ENCODE data around the gene P2RX6.

P2RX6 gene

GRCh38 chr22:21026783-21027692 lies 12.1 kb downstream of the P2RX6 start:
- Histone ChIP-seq H3K27ac (ENCODE audit: low read length) (no peak overlapping the region), H3K4me1 (ENCODE audit: insufficient read depth, low read length) (peaks cover 10% of the 10 kb centered on the region), H3K79me2 (ENCODE audit: insufficient read depth, low read length) (no peaks in the 10 kb centered on the region), H4K20me1 (ENCODE audit: insufficient read depth, low read length) (0 out of 2 replicates have a peak, but pooled peaks cover 3% of the 10 kb centered on the region), H3K27me3 (ENCODE audit: insufficient read depth, low read length, poor library complexity) (no peaks in the 10 kb centered on the region), H2AFZ (ENCODE audit: low read depth, low read length) (no peak overlapping the region), H3K4me3 (ENCODE audit: low read depth in 1 of 2, low read length in 2 of 2) (no peak overlapping the region), H3K4me2 (ENCODE audit: insufficient read depth, low read length) (no peak overlapping the region), H3K36me3 (ENCODE audit: insufficient read depth, low read length) (no peaks in the 10 kb centered on the region), H3K9ac (ENCODE audit: low read depth, low read length) (no peak overlapping the region), H3K9me3 (ENCODE audit: insufficient read depth, low read length, severe bottlenecking) (no peaks in the 10 kb centered on the region)
- no peak for ATAC-seq (ENCODE audit: insufficient read depth, low read depth)
- TF ChIP-seq CTCF (IDR thresholded peaks at IDR 0.05; ENCODE audit: borderline replicate concordance, extremely low read depth, low read length, poor library complexity, severe bottlenecking) = no peak
- no peak for TF ChIP-seq EZH2 (IDR thresholded peaks at IDR 0.05; ENCODE audit: borderline replicate concordance, low read depth, low read length, severe bottlenecking)
- no peak for DNase-seq

GRCh38 chr22:21028277-21029251 lies 13.6 kb downstream of the P2RX6 start:
- H3K4me3 ChIP-seq (ENCODE audit: low read depth in 1 of 2, low read length in 2 of 2) = no peak overlapping the region
- no peak for ATAC-seq (ENCODE audit: insufficient read depth, low read depth)
- H2AFZ ChIP-seq (ENCODE audit: low read depth, low read length) = no peak overlapping the region
- no peaks in the 10 kb centered on the region for H3K36me3 ChIP-seq (ENCODE audit: insufficient read depth, low read length)
- no peak overlapping the region for H3K9ac ChIP-seq (ENCODE audit: low read depth, low read length)
- H3K27ac ChIP-seq (ENCODE audit: low read length) = no peak overlapping the region
- no peak for DNase-seq
- TF ChIP-seq CTCF (IDR thresholded peaks at IDR 0.05; ENCODE audit: borderline replicate concordance, extremely low read depth, low read length, poor library complexity, severe bottlenecking) = no peak
- TF ChIP-seq EZH2 (IDR thresholded peaks at IDR 0.05; ENCODE audit: borderline replicate concordance, low read depth, low read length, severe bottlenecking) = no peak
- H3K4me2 ChIP-seq (ENCODE audit: insufficient read depth, low read length) = no peak overlapping the region
- H3K27me3 ChIP-seq (ENCODE audit: insufficient read depth, low read length, poor library complexity) = no peaks in the 10 kb centered on the region
- no peaks in the 10 kb centered on the region for H3K79me2 ChIP-seq (ENCODE audit: insufficient read depth, low read length)
- H3K9me3 ChIP-seq (ENCODE audit: insufficient read depth, low read length, severe bottlenecking) = no peaks in the 10 kb centered on the region
- 0 out of 2 replicates have a peak, but pooled peaks cover 3% of the 10 kb centered on the region for H4K20me1 ChIP-seq (ENCODE audit: insufficient read depth, low read length)
- peaks cover 10% of the 10 kb centered on the region for H3K4me1 ChIP-seq (ENCODE audit: insufficient read depth, low read length)

GRCh38 chr22:21029486-21030025 lies 14.6 kb downstream of the P2RX6 start:
- Histone ChIP-seq H3K27ac (ENCODE audit: low read length) (no peak overlapping the region), H3K36me3 (ENCODE audit: insufficient read depth, low read length) (no peaks in the 10 kb centered on the region), H3K4me2 (ENCODE audit: insufficient read depth, low read length) (no peak overlapping the region), H3K4me1 (ENCODE audit: insufficient read depth, low read length) (peaks cover 10% of the 10 kb centered on the region), H3K79me2 (ENCODE audit: insufficient read depth, low read length) (no peaks in the 10 kb centered on the region), H2AFZ (ENCODE audit: low read depth, low read length) (no peak overlapping the region), H3K9ac (ENCODE audit: low read depth, low read length) (no peak overlapping the region), H3K4me3 (ENCODE audit: low read depth in 1 of 2, low read length in 2 of 2) (no peak overlapping the region), H3K27me3 (ENCODE audit: insufficient read depth, low read length, poor library complexity) (no peaks in the 10 kb centered on the region), H4K20me1 (ENCODE audit: insufficient read depth, low read length) (0 out of 2 replicates have a peak, but pooled peaks cover 3% of the 10 kb centered on the region), H3K9me3 (ENCODE audit: insufficient read depth, low read length, severe bottlenecking) (no peaks in the 10 kb centered on the region)
- TF ChIP-seq CTCF (IDR thresholded peaks at IDR 0.05; ENCODE audit: borderline replicate concordance, extremely low read depth, low read length, poor library complexity, severe bottlenecking) = no peak
- no peak for TF ChIP-seq EZH2 (IDR thresholded peaks at IDR 0.05; ENCODE audit: borderline replicate concordance, low read depth, low read length, severe bottlenecking)
- DNase-seq = no peak
- no peak for ATAC-seq (ENCODE audit: insufficient read depth, low read depth)

Data from DND-41 (cell line).